H1 (cell line): ENCODE measurements around the gene GGA2. TPM values are rescaled to one million over a fixed set of nuclear protein-coding genes. Genes with fewer than 3 reads are reported as not detected.

Source experiments
- CTCF ChIA-PET: fragments of 300-600 bp; sonication (Branson Sonifier 250); formaldehyde crosslinking; loops from one replicate; lab custom pipeline; 2021; ENCODE audit not compliant: partially characterized antibody; lab: Charles Lee
- POLR2A ChIA-PET: fragments of 300-600 bp; sonication (Branson Sonifier 250); formaldehyde crosslinking; loops from one replicate; lab custom pipeline; 2021; ENCODE audit warnings: inconsistent platforms; ENCODE audit not compliant: partially characterized antibody; lab: Charles Lee
- DNase-seq, 2 experiments: peaks; one replicate each; pipeline versions ENCODE4 v3.0.0 to v3.0.0-alpha.2; 2010 to 2022; ENCODE audit warnings: low spot score in 2 of 2, low read depth in 1 of 2, mixed read lengths in 1 of 2
- FAIRE-seq: peaks from 2 replicates; lab custom pipeline; 2011; peaks lifted over from hg19 to GRCh38; lab: Jason Lieb, UNC
- H2AFZ ChIP-seq: 2 replicates; pipeline ENCODE4 v1.8.1; 2012; ENCODE audit warnings: low read length, inconsistent platforms
- H2AK5ac ChIP-seq: 2 replicates; pipeline ENCODE4 v1.6.1; 2013; ENCODE audit warnings: low read depth, low read length
- H2BK120ac ChIP-seq: replicated peaks from 2 replicates; pipeline ENCODE3; 2013; ENCODE audit warnings: low read depth, low read length, inconsistent platforms
- H2BK12ac ChIP-seq: 2 replicates; pipeline ENCODE4 v1.6.1; 2013; ENCODE audit warnings: low read depth, low read length
- H2BK15ac ChIP-seq: 2 replicates; pipeline ENCODE4 v1.6.1; 2013; ENCODE audit warnings: low read length
- H2BK20ac ChIP-seq: 2 replicates; pipeline ENCODE4 v1.6.1; 2013; ENCODE audit warnings: low read length
- H2BK5ac ChIP-seq: 2 replicates; pipeline ENCODE4 v1.6.1; 2013; ENCODE audit warnings: low read depth, low read length
- H3K14ac ChIP-seq: 2 replicates; pipeline ENCODE4 v1.6.1; 2013; ENCODE audit warnings: inconsistent platforms; ENCODE audit not compliant: insufficient read length
- H3K18ac ChIP-seq: 2 replicates; pipeline ENCODE4 v1.6.1; 2013; ENCODE audit warnings: low read length; ENCODE audit errors: extremely low read depth
- H3K23ac ChIP-seq: 2 replicates; pipeline ENCODE4 v1.6.1; 2013; ENCODE audit warnings: inconsistent platforms; ENCODE audit not compliant: insufficient read length
- H3K23me2 ChIP-seq: 2 replicates; pipeline ENCODE4 v1.6.1; 2013; ENCODE audit warnings: low read depth, low read length
- H3K27ac ChIP-seq: 2 replicates; pipeline ENCODE4 v1.6.1; 2011; ENCODE audit warnings: low read depth, low read length, inconsistent platforms
- H3K27me3 ChIP-seq, 4 experiments: replicated peaks in 1 of 4; 1 replicate in 1 of 4; 2 replicates in 3 of 4; pipeline versions ENCODE4 v1.6.1 to v1.8.1; 2011 to 2013; ENCODE audit warnings: low read length in 3 of 4, mild to moderate bottlenecking in 3 of 4, inconsistent platforms in 2 of 4, mixed read lengths in 2 of 4, moderate library complexity in 1 of 4; ENCODE audit not compliant: control insufficient read depth in 3 of 4, insufficient read depth in 3 of 4; ENCODE audit errors: extremely low read depth in 1 of 4
- H3K36me3 ChIP-seq, 4 experiments: 2 replicates each; pipeline versions ENCODE4 v1.6.1 to v1.8.1; 2011 to 2013; ENCODE audit warnings: mild to moderate bottlenecking in 4 of 4, low read length in 3 of 4, moderate library complexity in 2 of 4, control low read depth in 1 of 4, inconsistent platforms in 1 of 4; ENCODE audit not compliant: insufficient read depth in 4 of 4, control insufficient read depth in 2 of 4
- H3K4ac ChIP-seq: replicated peaks from 2 replicates; pipeline ENCODE3; 2013; ENCODE audit warnings: low read length, low read depth, mixed read lengths, inconsistent platforms; ENCODE audit not compliant: insufficient read length
- H3K4me1 ChIP-seq, 4 experiments: replicated peaks in 1 of 4; 1 replicate in 1 of 4; 2 replicates in 3 of 4; pipeline versions ENCODE4 v1.6.1 to v1.8.1; 2011 to 2013; ENCODE audit warnings: low read length in 3 of 4, inconsistent platforms in 2 of 4, mixed read lengths in 1 of 4; ENCODE audit not compliant: insufficient read depth in 4 of 4, control insufficient read depth in 3 of 4
- H3K4me2 ChIP-seq, 2 experiments: 2 replicates each; pipeline versions ENCODE4 v1.6.1 to v1.8.1; 2011 to 2013; ENCODE audit warnings: low read depth in 2 of 2, low read length in 2 of 2, control low read depth in 1 of 2, inconsistent platforms in 1 of 2, mild to moderate bottlenecking in 1 of 2; ENCODE audit not compliant: insufficient read depth in 1 of 2
- H3K4me3 ChIP-seq, 4 experiments: fragments of 200-600, 300-600 bp in 1 of 4; sonication (generic), shearing (Covaris generic), sonication (Bioruptor Twin) in 1 of 4; 2 replicates each; pipeline versions ENCODE4 v1.5.1 to v1.8.1; 2011 to 2016; ENCODE audit warnings: low read length in 4 of 4, low read depth in 3 of 4, control low read depth in 2 of 4, inconsistent platforms in 2 of 4, mild to moderate bottlenecking in 2 of 4, mixed read lengths in 1 of 4, moderate library complexity in 1 of 4; ENCODE audit not compliant: insufficient read depth in 2 of 4; ENCODE audit errors: extremely low read depth in 1 of 4
- H3K56ac ChIP-seq: replicated peaks from 2 replicates; pipeline ENCODE3; 2013; ENCODE audit warnings: low read depth, mild to moderate bottlenecking, mixed read lengths, low read length, inconsistent platforms; ENCODE audit not compliant: insufficient read length
- H3K79me1 ChIP-seq: 2 replicates; pipeline ENCODE4 v1.6.1; 2013; ENCODE audit warnings: low read depth, low read length, control low read depth
- H3K79me2 ChIP-seq, 2 experiments: 2 replicates each; pipeline versions ENCODE4 v1.6.1 to v1.8.1; 2012 to 2013; ENCODE audit warnings: low read length in 2 of 2, mild to moderate bottlenecking in 2 of 2, inconsistent platforms in 1 of 2; ENCODE audit not compliant: insufficient read depth in 2 of 2, control insufficient read depth in 1 of 2
- H3K9ac ChIP-seq, 4 experiments: replicated peaks in 1 of 4; 1 replicate in 1 of 4; 2 replicates in 3 of 4; pipeline versions ENCODE4 v1.6.1 to v1.8.1; 2011 to 2013; ENCODE audit warnings: low read depth in 3 of 4, low read length in 3 of 4, control low read depth in 2 of 4, mild to moderate bottlenecking in 2 of 4, moderate library complexity in 2 of 4, inconsistent platforms in 1 of 4; ENCODE audit errors: extremely low read depth in 1 of 4
- H3K9me3 ChIP-seq, 2 experiments: 2 replicates each; pipeline versions ENCODE4 v1.6.1 to v1.8.1; 2012 to 2013; ENCODE audit warnings: mild to moderate bottlenecking in 2 of 2, moderate library complexity in 2 of 2, control low read depth in 1 of 2, inconsistent platforms in 1 of 2, low read depth in 1 of 2, low read length in 1 of 2, mixed read lengths in 1 of 2; ENCODE audit not compliant: insufficient read depth in 2 of 2
- H4K20me1 ChIP-seq, 2 experiments: replicated peaks in 1 of 2; 2 replicates each; pipeline versions ENCODE3 to v1.8.1; 2011 to 2013; ENCODE audit warnings: inconsistent platforms in 2 of 2, low read length in 2 of 2, mild to moderate bottlenecking in 1 of 2; ENCODE audit not compliant: insufficient read depth in 2 of 2, control insufficient read depth in 1 of 2
- H4K5ac ChIP-seq: 2 replicates; pipeline ENCODE4 v1.6.1; 2013; ENCODE audit warnings: low read length, low read depth, mixed read lengths, inconsistent platforms; ENCODE audit not compliant: insufficient read length
- H4K8ac ChIP-seq: 2 replicates; pipeline ENCODE4 v1.8.0; 2013; ENCODE audit warnings: mild to moderate bottlenecking, moderate library complexity, low read length, inconsistent platforms; ENCODE audit not compliant: insufficient read depth; ENCODE audit errors: extremely low read depth
- H4K91ac ChIP-seq: replicated peaks from 2 replicates; pipeline ENCODE3; 2013; ENCODE audit warnings: low read length, mixed read lengths, inconsistent platforms; ENCODE audit not compliant: insufficient read length
- ATF3 ChIP-seq: IDR thresholded peaks from 2 replicates; pipeline ENCODE4 v1.6.1; 2011; ENCODE audit warnings: low read depth, mild to moderate bottlenecking, low read length; ENCODE audit not compliant: insufficient read depth
- BRCA1 ChIP-seq: IDR thresholded peaks from 2 replicates; pipeline ENCODE4 v1.6.1; 2012; ENCODE audit warnings: low read depth, low read length, improper control_type of control experiment
- EP300 ChIP-seq, 2 experiments: IDR thresholded peaks; 1 replicate in 1 of 2; 2 replicates in 1 of 2; pipeline ENCODE4 v1.6.1; 2011 to 2012; ENCODE audit warnings: low read depth in 2 of 2, low read length in 2 of 2, mild to moderate bottlenecking in 2 of 2, borderline replicate concordance in 1 of 2, inconsistent platforms in 1 of 2, moderate library complexity in 1 of 2
- KDM5A ChIP-seq: fragments of 200-600 bp; IDR thresholded peaks from 2 replicates; pipeline ENCODE4 v1.7.1; 2012; ENCODE audit warnings: mild to moderate bottlenecking, low read length, inconsistent platforms, mixed read lengths
- MAFK ChIP-seq: IDR thresholded peaks from 2 replicates; pipeline ENCODE4 v1.6.1; 2012; ENCODE audit warnings: low read depth, mild to moderate bottlenecking, improper control_type of control experiment, low read length
- RAD21 ChIP-seq, 2 experiments: IDR thresholded peaks in 1 of 2; conservative IDR thresholded peaks in 1 of 2; 2 replicates each; pipeline ENCODE4 v1.6.1; 2011; ENCODE audit warnings: low read depth in 2 of 2, low read length in 2 of 2, improper control_type of control experiment in 1 of 2, inconsistent platforms in 1 of 2, mild to moderate bottlenecking in 1 of 2, moderate library complexity in 1 of 2
- RFX5 ChIP-seq: IDR thresholded peaks from 2 replicates; pipeline ENCODE4 v1.6.1; 2011; ENCODE audit warnings: low read depth, low read length, improper control_type of control experiment, borderline replicate concordance
- RNF2 ChIP-seq: fragments of 200-900, 300-1000 bp; sonication (generic); IDR thresholded peaks from 2 replicates; pipeline ENCODE4 v1.7.1; 2016; ENCODE audit warnings: borderline replicate concordance, low read depth, mild to moderate bottlenecking, antibody characterized with exemption, low read length; ENCODE audit not compliant: poor library complexity, severe bottlenecking; ENCODE audit errors: missing control alignments
- RXRA ChIP-seq: IDR thresholded peaks from 2 replicates; pipeline ENCODE4 v1.6.1; 2011; ENCODE audit warnings: low read depth, mild to moderate bottlenecking, low read length, moderate library complexity; ENCODE audit not compliant: insufficient read depth
- SIN3A ChIP-seq, 2 experiments: IDR thresholded peaks in 1 of 2; conservative IDR thresholded peaks in 1 of 2; 2 replicates each; pipeline ENCODE4 v1.6.1; 2011 to 2012; ENCODE audit warnings: low read length in 2 of 2, improper control_type of control experiment in 1 of 2, low read depth in 1 of 2, mild to moderate bottlenecking in 1 of 2
- SP1 ChIP-seq: IDR thresholded peaks from 2 replicates; pipeline ENCODE4 v1.6.1; 2011; ENCODE audit warnings: low read depth, low read length
- WGBS, 2 experiments: shearing (Covaris generic) in 1 of 2; methylation state at CpG; one replicate each; pipeline versions ENCODE4 v1.1.6 to v1.1.7; 2013 to 2015; ENCODE audit warnings: low lambda C conversion rate in 2 of 2, mixed read lengths in 2 of 2, inconsistent platforms in 1 of 2, low coverage in 1 of 2, missing lambda C conversion rate in 1 of 2; ENCODE audit not compliant: insufficient replicate concordance in 2 of 2, insufficient coverage in 1 of 2, insufficient read length in 1 of 2; ENCODE audit errors: extremely low coverage in 1 of 2, missing lambda C conversion rate in 1 of 2; 5-methylcytosine and 5-hydroxymethylcytosine counted together
- polyA plus RNA-seq, 7 experiments: library from polyadenylated mRNA; depleted of rRNA in 3 of 7; stranded (reverse) in 5 of 7; unstranded in 2 of 7; fragments of >200 nt in 5 of 7; fragments of 200-250 nt in 2 of 7; gene quantifications; 1 replicate in 5 of 7; 2 replicates in 1 of 7; 4 replicates in 1 of 7; pipeline versions ENCODE4 v1.2.1 to v1.2.3, GENCODE V29; 2011 to 2013; ENCODE audit warnings: missing spikeins in 2 of 7, mixed read lengths in 2 of 7
- total RNA-seq: library from RNA; stranded (reverse); fragmentation: NEBNext Ultra II Directional; extraction: Animal tissue kit (Norgen Biotek cat#: 25700); gene quantifications from 2 replicates; pipeline ENCODE4 v1.2.1, GENCODE V29; 2021

Gene GGA2
- total and polyA plus RNA-seq, 2 of the 8 experiments (the other 6 are each of a cell fraction or from before 2014, with no cell fraction given) = 65.8 to 114 TPM

GRCh38 chr16:23512168-23512695 lies 1.9 kb upstream of the GGA2 start:
- DNase-seq = no peak
- no peak overlapping the region for H3K9ac ChIP-seq
- peaks cover 5 to 13% of the 10 kb centered on the region in 2 experiments for H4K20me1 ChIP-seq
- peaks cover 4% of the 10 kb centered on the region; the same call in 1 of the 2 replicates for H3K79me1 ChIP-seq
- H3K18ac ChIP-seq = no peak overlapping the region
- H2AK5ac ChIP-seq = no peak overlapping the region
- FAIRE-seq = no peak
- H2BK15ac ChIP-seq = no peak overlapping the region
- no peak overlapping the region for H3K27ac ChIP-seq
- no peak overlapping the region for H2BK5ac ChIP-seq
- no peak overlapping the region for H4K5ac ChIP-seq
- H3K56ac ChIP-seq = no peak overlapping the region
- peaks cover 21 to 26% of the 10 kb centered on the region in 2 experiments for H3K79me2 ChIP-seq
- 91% methylated on average over 4 of the region's 4 CpGs; no CpG with 5 or more reads in 1 of the 2 experiments for WGBS, 2 experiments
- no peaks in the 10 kb centered on the region for H3K27me3 ChIP-seq
- peaks cover 0 to 6% (median 1%) of the 10 kb centered on the region in 4 experiments; a peak in 1 of 8 replicates for H3K36me3 ChIP-seq
- H3K23me2 ChIP-seq = peaks cover 10% of the 10 kb centered on the region
- peaks cover 0 to 3% (median 0%) of the 10 kb centered on the region in 4 experiments; a peak in 3 of 7 replicates for H3K4me1 ChIP-seq
- no peaks in the 10 kb centered on the region for H3K9me3 ChIP-seq
- H3K4ac ChIP-seq = no peak overlapping the region
- no peak overlapping the region for H3K4me3 ChIP-seq
- no peak overlapping the region for H3K14ac ChIP-seq
- H2BK12ac ChIP-seq = no peak overlapping the region
- ChIA-PET CTCF (no interaction called here), POLR2A (interaction anchor here (0.7 to 6.9 kb wide), 4 partner anchors 10 to 59 kb away, joined by 3 to 63 read pairs (median 10); no protein-coding TSS in a partner anchor)
- no peak overlapping the region for H3K23ac ChIP-seq
- no peak overlapping the region for H2BK20ac ChIP-seq
- H4K8ac ChIP-seq = no peak overlapping the region
- no peak overlapping the region for H4K91ac ChIP-seq
- no peak overlapping the region for H2AFZ ChIP-seq
- H3K4me2 ChIP-seq = no peak overlapping the region
- no peak overlapping the region for H2BK120ac ChIP-seq
- TF ChIP-seq SP1 = no peak
- no peak for TF ChIP-seq EP300 (IDR thresholded peaks at IDR 0.05; ENCODE audit: borderline replicate concordance in 1 of 2, low read depth in 2 of 2, low read length in 2 of 2)
- no peak for TF ChIP-seq KDM5A
- no peak for TF ChIP-seq ATF3
- TF ChIP-seq RXRA = no peak
- no peak for TF ChIP-seq RNF2
- TF ChIP-seq MAFK = no peak
- no peak for TF ChIP-seq RFX5
- no peak for TF ChIP-seq SIN3A (conservative IDR thresholded peaks at IDR 0.05 in 1 of 2, IDR thresholded peaks at IDR 0.05 in 1 of 2; ENCODE audit: low read depth in 1 of 2, low read length in 2 of 2)
- no peak for TF ChIP-seq BRCA1
- no peak for TF ChIP-seq RAD21 (IDR thresholded peaks at IDR 0.05 in 1 of 2, conservative IDR thresholded peaks at IDR 0.05 in 1 of 2; ENCODE audit: low read depth in 2 of 2, low read length in 2 of 2)
